Endodermal cell (in vitro differentiated cells): Measurements from ENCODE around the gene FBXL17. TPM values are rescaled to one million over a fixed set of nuclear protein-coding genes. Genes with fewer than 3 reads are reported as not detected.

Experiments used
- DNase-seq: peaks from one replicate; pipeline ENCODE4 v3.0.0-alpha.2; 2017
- H3K27ac ChIP-seq: 2 replicates; pipeline ENCODE4 v1.5.1; 2013; ENCODE audit warnings: mild to moderate bottlenecking, low read depth, low read length, moderate library complexity
- H3K27me3 ChIP-seq: 2 replicates; pipeline ENCODE4 v1.6.1; 2013; ENCODE audit warnings: mild to moderate bottlenecking, low read length, moderate library complexity; ENCODE audit not compliant: insufficient read depth, control insufficient read depth, poor library complexity, severe bottlenecking
- H3K36me3 ChIP-seq: 2 replicates; pipeline ENCODE4 v1.7.0; 2013; ENCODE audit warnings: mild to moderate bottlenecking, low read length, moderate library complexity; ENCODE audit not compliant: control insufficient read depth, insufficient read depth
- H3K4me1 ChIP-seq: one replicate; pipeline ENCODE4 v1.7.0; 2013; ENCODE audit warnings: low read length; ENCODE audit not compliant: control insufficient read depth, insufficient read depth
- H3K4me3 ChIP-seq: 2 replicates; pipeline ENCODE4 v1.5.1; 2013; ENCODE audit warnings: mild to moderate bottlenecking, low read length, moderate library complexity
- H3K9ac ChIP-seq: 2 replicates; pipeline ENCODE4 v1.6.1; 2013; ENCODE audit warnings: mild to moderate bottlenecking, low read length, moderate library complexity; ENCODE audit not compliant: poor library complexity, severe bottlenecking; ENCODE audit errors: extremely low read depth
- H3K9me3 ChIP-seq: 2 replicates; pipeline ENCODE4 v1.6.1; 2013; ENCODE audit warnings: mild to moderate bottlenecking, low read length, moderate library complexity; ENCODE audit not compliant: control insufficient read depth
- H3K27ac Mint-ChIP-seq: 2 replicates; pipeline ENCODE4 v1.8.0; 2020; ENCODE audit warnings: mixed read lengths
- H3K27me3 Mint-ChIP-seq: 2 replicates; pipeline ENCODE4 v1.8.0; 2021; ENCODE audit warnings: mild to moderate bottlenecking, mixed read lengths; ENCODE audit not compliant: insufficient read depth
- H3K36me3 Mint-ChIP-seq: 2 replicates; pipeline ENCODE4 v1.8.0; 2020; ENCODE audit warnings: low read depth, mixed read lengths
- H3K4me1 Mint-ChIP-seq: 2 replicates; pipeline ENCODE4 v1.8.0; 2020; ENCODE audit warnings: mixed read lengths
- H3K4me3 Mint-ChIP-seq: 2 replicates; pipeline ENCODE4 v1.8.0; 2020; ENCODE audit warnings: mild to moderate bottlenecking, moderate library complexity, mixed read lengths
- H3K9me3 Mint-ChIP-seq: 2 replicates; pipeline ENCODE4 v1.8.0; 2020; ENCODE audit warnings: mild to moderate bottlenecking, mixed read lengths
- CTCF ChIP-seq: fragments of 200-600 bp; sonication (generic); conservative IDR thresholded peaks from 2 replicates; pipeline ENCODE4 v1.5.0; 2021; ENCODE audit warnings: antibody characterized with exemption, mild to moderate bottlenecking
- WGBS, 2 experiments: methylation state at CpG; one replicate each; pipeline versions ENCODE4 v1.1.5 to v1.1.7; 2013; ENCODE audit warnings: missing lambda C conversion rate in 2 of 2, mixed read lengths in 1 of 2; ENCODE audit not compliant: insufficient coverage in 1 of 2, insufficient read length in 1 of 2; 5-methylcytosine and 5-hydroxymethylcytosine counted together
- total RNA-seq, 2 donors: library from RNA; stranded (reverse); fragmentation: NEBNext Ultra II Directional in 1 of 2; extraction: Animal tissue kit (Norgen Biotek cat#: 25700) in 1 of 2; gene quantifications; 2 replicates in 1 of 2; 3 replicates in 1 of 2; pipeline ENCODE4 v1.2.1, GENCODE V29; 2021

Gene FBXL17
- total RNA-seq, 2 donors from 2014 or later: 7.4 to 8.6 TPM

GRCh38 chr5:108129129-108129528, 252.8 kb downstream of the FBXL17 start:
- Histone ChIP-seq H3K36me3 (no peaks in the 10 kb centered on the region), H3K27ac (no peak overlapping the region), H3K27me3 (no peaks in the 10 kb centered on the region), H3K4me1 (no peaks in the 10 kb centered on the region), H3K9me3 (no peaks in the 10 kb centered on the region), H3K9ac (no peak overlapping the region), H3K4me3 (no peak overlapping the region)
- TF ChIP-seq CTCF: no peak
- no peaks in the 10 kb centered on the region for H3K36me3 Mint-ChIP-seq
- DNase-seq: no peak
- no peak overlapping the region for H3K27ac Mint-ChIP-seq
- no peak overlapping the region for H3K4me3 Mint-ChIP-seq
- no peaks in the 10 kb centered on the region for H3K4me1 Mint-ChIP-seq
- no peaks in the 10 kb centered on the region for H3K9me3 Mint-ChIP-seq
- no peaks in the 10 kb centered on the region for H3K27me3 Mint-ChIP-seq
- WGBS, 2 experiments: 95 to 100% methylated on average over 1 of the region's 1 CpG

GRCh38 chr5:108125771-108126511, 256.0 kb downstream of the FBXL17 start:
- no peaks in the 10 kb centered on the region for H3K9me3 ChIP-seq
- 98% methylated on average over 3 of the region's 3 CpGs; no CpG with 5 or more reads in 1 of the 2 experiments for WGBS, 2 experiments
- TF ChIP-seq CTCF: no peak
- peaks cover 7% of the 10 kb centered on the region for H3K4me1 Mint-ChIP-seq
- no peak for DNase-seq
- H3K4me3 Mint-ChIP-seq: no peak overlapping the region
- no peak overlapping the region for H3K4me3 ChIP-seq
- no peaks in the 10 kb centered on the region for H3K9me3 Mint-ChIP-seq
- H3K36me3 Mint-ChIP-seq: no peaks in the 10 kb centered on the region
- H3K9ac ChIP-seq: no peak overlapping the region
- no peaks in the 10 kb centered on the region for H3K27me3 Mint-ChIP-seq
- no peak overlapping the region for H3K27ac Mint-ChIP-seq
- no peaks in the 10 kb centered on the region for H3K4me1 ChIP-seq
- no peak overlapping the region for H3K27ac ChIP-seq
- no peaks in the 10 kb centered on the region for H3K27me3 ChIP-seq
- H3K36me3 ChIP-seq: no peaks in the 10 kb centered on the region

DNA sequence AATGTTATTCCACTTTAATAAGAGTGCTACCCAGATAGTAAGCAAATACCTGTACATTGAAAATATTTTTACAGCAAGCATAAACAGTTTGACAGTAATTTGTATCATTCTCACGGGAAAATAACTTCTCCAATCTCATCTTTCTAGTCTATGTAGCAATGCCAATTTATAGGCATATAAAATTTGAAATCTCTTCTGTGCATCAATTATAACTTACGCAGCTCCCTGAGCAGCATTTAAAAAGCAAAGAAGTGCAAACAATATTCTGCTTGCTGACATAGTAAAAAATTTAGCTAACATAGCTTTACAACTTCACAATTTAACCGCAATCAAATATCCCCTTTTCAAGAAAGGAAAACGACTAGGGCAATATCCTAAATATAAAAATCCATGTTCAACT, 257.3 kb downstream of the FBXL17 start:
- no peak for DNase-seq
- no peak overlapping the region for H3K4me3 ChIP-seq
- no peaks in the 10 kb centered on the region for H3K27me3 Mint-ChIP-seq
- no peaks in the 10 kb centered on the region for H3K9me3 Mint-ChIP-seq
- H3K9ac ChIP-seq: no peak overlapping the region
- H3K36me3 Mint-ChIP-seq: no peaks in the 10 kb centered on the region
- H3K27me3 ChIP-seq: no peaks in the 10 kb centered on the region
- H3K27ac Mint-ChIP-seq: no peak overlapping the region
- no peak for TF ChIP-seq CTCF
- 87 to 90% methylated on average over 2 to 4 of the region's 4 CpGs for WGBS, 2 experiments
- H3K36me3 ChIP-seq: no peaks in the 10 kb centered on the region
- no peak overlapping the region for H3K27ac ChIP-seq
- H3K9me3 ChIP-seq: no peaks in the 10 kb centered on the region
- H3K4me1 Mint-ChIP-seq: peaks cover 7% of the 10 kb centered on the region
- no peaks in the 10 kb centered on the region for H3K4me1 ChIP-seq
- no peak overlapping the region for H3K4me3 Mint-ChIP-seq
